Measurements from ENCODE around the gene JUN. TPM values are rescaled to one million over a fixed set of nuclear protein-coding genes. Genes with fewer than 3 reads are reported as not detected.
A peak's percentile ranks its signal among the peaks of the same experiment; 100 is the strongest.

Gene JUN
- total RNA-seq, 1 experiment from 2014 or later, result 71.5 TPM

DNA sequence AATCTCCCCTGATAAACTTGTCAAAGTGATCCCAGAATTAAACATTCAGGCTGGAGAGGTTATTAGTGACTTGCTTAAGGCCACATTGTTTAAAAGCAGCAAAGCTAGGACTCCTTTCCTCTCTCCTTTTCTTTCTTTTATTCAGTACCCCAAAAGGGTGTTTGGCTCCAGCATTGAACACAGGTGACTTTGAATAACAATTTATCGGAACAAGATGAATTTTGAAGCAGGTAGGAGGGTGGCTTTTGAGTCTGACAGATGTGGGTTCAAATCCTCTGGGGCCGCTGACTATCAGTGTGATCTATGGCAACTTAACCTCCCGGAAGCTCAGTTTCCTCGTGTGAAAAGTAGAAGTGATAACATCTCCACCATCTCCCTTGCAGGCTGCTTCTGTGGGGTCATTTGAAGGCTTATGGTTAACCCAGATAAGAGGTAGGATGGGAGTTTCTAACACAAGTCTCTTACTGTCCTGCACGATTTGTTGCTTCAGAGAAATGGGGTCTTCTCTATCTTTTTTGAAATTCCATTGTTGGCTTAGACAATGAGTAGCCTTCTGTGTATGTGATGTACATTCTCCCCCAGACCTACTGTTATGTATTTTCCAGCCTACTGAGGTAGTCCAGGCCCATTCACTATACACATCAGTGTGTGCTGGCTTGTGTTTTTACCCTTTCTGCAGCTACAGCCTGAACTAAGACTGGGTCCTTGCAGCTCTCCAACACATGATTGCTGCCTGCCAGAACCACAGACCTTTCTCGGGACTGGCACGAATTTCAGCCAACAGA lies 29.0 kb downstream of the JUN start:
- intact Hi-C loops (cut with micrococcal nuclease), result no loop called here
- Mint-ChIP-seq H3K4me3 (ENCODE audit: unreplicated experiment) (peak overlapping the region; percentile 49), H3K4me1 (ENCODE audit: insufficient read depth, unreplicated experiment) (peaks cover 39% of the 10 kb centered on the region), H3K27ac (ENCODE audit: low read depth, unreplicated experiment) (peak overlapping the region; percentile 91), H3K27me3 (ENCODE audit: insufficient read depth, unreplicated experiment) (no peaks in the 10 kb centered on the region), H3K36me3 (ENCODE audit: insufficient read depth, unreplicated experiment) (peaks cover 5% of the 10 kb centered on the region), H3K9me3 (ENCODE audit: unreplicated experiment) (no peaks in the 10 kb centered on the region)
- no TSS peak for BruUV-seq (replicated peaks)
- TF ChIP-seq CTCF (IDR thresholded peaks at IDR 0.05; ENCODE audit: unreplicated experiment), result no peak
- ChIA-PET POLR2A (interaction anchor here (0.6 to 5.5 kb wide), 18 partner anchors 8 to 997 kb away, joined by 3 to 59 read pairs (median 4); partner anchors contain the start of gene JUN), CTCF (interaction anchor here (0.6 to 5.9 kb wide), 8 partner anchors 8 to 1005 kb away, joined by 3 to 47 read pairs (median 4); no protein-coding TSS in a partner anchor)
- no peak for DNase-seq (ENCODE audit: unreplicated experiment)

- Mint-ChIP-seq H3K4me1 (ENCODE audit: insufficient read depth, unreplicated experiment) (peaks cover 39% of the 10 kb centered on the region), H3K9me3 (ENCODE audit: unreplicated experiment) (no peaks in the 10 kb centered on the region), H3K36me3 (ENCODE audit: insufficient read depth, unreplicated experiment) (peaks cover 5% of the 10 kb centered on the region), H3K27me3 (ENCODE audit: insufficient read depth, unreplicated experiment) (no peaks in the 10 kb centered on the region), H3K27ac (ENCODE audit: low read depth, unreplicated experiment) (peak overlapping the region; percentile 91), H3K4me3 (ENCODE audit: unreplicated experiment) (no peak overlapping the region)
- BruUV-seq (replicated peaks), result no TSS peak
- intact Hi-C loops (cut with micrococcal nuclease), result no loop called here
- POLR2A ChIA-PET, result interaction anchor here (0.6 to 5.5 kb wide), 11 partner anchors 7 to 584 kb away, joined by 3 to 59 read pairs (median 5); partner anchors contain the start of gene JUN
- CTCF ChIA-PET, result interaction anchor here (0.6 to 3.5 kb wide), 9 partner anchors 9 to 1005 kb away, joined by 3 to 17 read pairs (median 5); no protein-coding TSS in a partner anchor
- DNase-seq (ENCODE audit: unreplicated experiment), result peak; percentile 71
- no peak for TF ChIP-seq CTCF (IDR thresholded peaks at IDR 0.05; ENCODE audit: unreplicated experiment)
Measured at GRCh38 chr1:58754073-58754613, 29.7 kb downstream of the JUN start.

GRCh38 chr1:58753431-58753866 lies 30.4 kb downstream of the JUN start:
- Mint-ChIP-seq H3K36me3 (ENCODE audit: insufficient read depth, unreplicated experiment) (peaks cover 5% of the 10 kb centered on the region), H3K27ac (ENCODE audit: low read depth, unreplicated experiment) (peak overlapping the region; percentile 91), H3K4me1 (ENCODE audit: insufficient read depth, unreplicated experiment) (peaks cover 39% of the 10 kb centered on the region), H3K27me3 (ENCODE audit: insufficient read depth, unreplicated experiment) (no peaks in the 10 kb centered on the region), H3K4me3 (ENCODE audit: unreplicated experiment) (no peak overlapping the region), H3K9me3 (ENCODE audit: unreplicated experiment) (no peaks in the 10 kb centered on the region)
- BruUV-seq (replicated peaks), result no TSS peak
- intact Hi-C loops (cut with micrococcal nuclease), result no loop called here
- ChIA-PET POLR2A (interaction anchor here (0.6 to 5.5 kb wide), 11 partner anchors 10 to 1014 kb away, joined by 3 to 59 read pairs (median 5); partner anchors contain the start of gene JUN), CTCF (interaction anchor here (0.6 to 3.5 kb wide), 9 partner anchors 14 to 1006 kb away, joined by 3 to 17 read pairs (median 5); no protein-coding TSS in a partner anchor)
- DNase-seq (ENCODE audit: unreplicated experiment), result no peak
- TF ChIP-seq CTCF (IDR thresholded peaks at IDR 0.05; ENCODE audit: unreplicated experiment), result no peak

DNA sequence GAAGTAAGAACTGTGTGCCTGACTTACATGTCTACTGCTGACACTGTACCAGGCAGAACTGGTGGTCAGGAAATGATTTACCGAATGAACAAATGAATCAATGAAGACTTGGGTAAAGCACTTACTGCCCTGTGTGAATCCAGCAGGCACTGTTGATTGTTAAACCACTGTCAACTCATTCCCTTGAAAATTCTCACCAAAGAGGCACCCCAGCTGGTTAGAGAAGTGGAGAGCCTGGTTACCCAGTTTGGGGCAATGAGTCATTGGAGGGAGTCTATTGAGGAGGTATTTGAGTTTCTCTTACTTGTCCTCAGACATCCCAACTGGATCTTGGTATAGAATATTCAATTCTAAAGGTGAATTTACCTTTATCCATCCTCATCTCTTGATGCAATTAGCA lies 34.2 kb downstream of the JUN start:
- no peaks in the 10 kb centered on the region for H3K27me3 Mint-ChIP-seq (ENCODE audit: insufficient read depth, unreplicated experiment)
- H3K9me3 Mint-ChIP-seq (ENCODE audit: unreplicated experiment), result no peaks in the 10 kb centered on the region
- H3K27ac Mint-ChIP-seq (ENCODE audit: low read depth, unreplicated experiment), result no peak overlapping the region
- intact Hi-C loops (cut with micrococcal nuclease), result loop anchor here (10.0 kb wide), 1 partner anchor 1195 kb away; no protein-coding TSS in a partner anchor
- TF ChIP-seq CTCF (IDR thresholded peaks at IDR 0.05; ENCODE audit: unreplicated experiment), result no peak
- no peak overlapping the region for H3K4me3 Mint-ChIP-seq (ENCODE audit: unreplicated experiment)
- H3K36me3 Mint-ChIP-seq (ENCODE audit: insufficient read depth, unreplicated experiment), result peaks cover 5% of the 10 kb centered on the region
- H3K4me1 Mint-ChIP-seq (ENCODE audit: insufficient read depth, unreplicated experiment), result peaks cover 38% of the 10 kb centered on the region
- ChIA-PET POLR2A (interaction anchor here (1.3 kb wide), 1 partner anchor 33 kb away, joined by 3 read pairs; no protein-coding TSS in a partner anchor), CTCF (no interaction called here)
- no peak for DNase-seq (ENCODE audit: unreplicated experiment)
- BruUV-seq (replicated peaks), result no TSS peak
